ENCODE measurements around the gene KDM4B. TPM values are rescaled to one million over a fixed set of nuclear protein-coding genes. Genes with fewer than 3 reads are reported as not detected.

Gene KDM4B
- total and polyA plus RNA-seq, 2 of the 8 experiments (the other 6 are each of a cell fraction or from before 2014, with no cell fraction given), result 12.0 to 31.9 TPM

DNA sequence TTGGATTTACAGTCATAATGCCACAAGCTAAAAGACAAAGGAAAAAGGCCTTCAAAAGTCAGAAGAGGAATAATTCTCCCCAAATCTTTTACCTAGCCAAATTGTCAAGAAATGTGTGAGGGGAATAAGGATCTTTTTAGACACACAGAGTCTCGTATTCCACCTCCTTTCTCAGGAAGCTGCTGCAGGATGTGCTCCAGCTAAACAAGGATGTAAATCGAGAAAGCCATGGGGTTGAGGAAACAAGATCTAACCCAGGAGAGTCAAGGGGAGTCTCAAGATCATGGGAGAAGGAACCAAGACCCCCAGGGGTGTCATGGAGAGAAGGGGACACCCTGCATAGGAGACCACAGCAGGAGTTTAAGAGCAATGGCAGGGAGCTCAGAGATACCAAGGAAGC, 147.4 kb downstream of the KDM4B start (continued):
- TF ChIP-seq, protein P1, sequence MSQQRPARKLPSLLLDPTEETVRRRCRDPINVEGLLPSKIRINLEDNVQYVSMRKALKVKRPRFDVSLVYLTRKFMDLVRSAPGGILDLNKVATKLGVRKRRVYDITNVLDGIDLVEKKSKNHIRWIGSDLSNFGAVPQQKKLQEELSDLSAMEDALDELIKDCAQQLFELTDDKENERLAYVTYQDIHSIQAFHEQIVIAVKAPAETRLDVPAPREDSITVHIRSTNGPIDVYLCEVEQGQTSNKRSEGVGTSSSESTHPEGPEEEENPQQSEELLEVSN (IDR thresholded peaks at IDR 0.05), result no peak
- TF ChIP-seq USF2 (IDR thresholded peaks at IDR 0.05; ENCODE audit: low read length) (no peak), POU5F1 (IDR thresholded peaks at IDR 0.05; ENCODE audit: low read depth, low read length) (no peak), SUZ12 (IDR thresholded peaks at IDR 0.05; ENCODE audit: low read length) (no peak), GTF2F1 (IDR thresholded peaks at IDR 0.05; ENCODE audit: borderline replicate concordance, low read depth, low read length) (no peak), PHF8 (conservative IDR thresholded peaks at IDR 0.05; ENCODE audit: low read depth, low read length) (no peak), KDM5A (IDR thresholded peaks at IDR 0.05; ENCODE audit: low read length) (no peak), TCF12 (IDR thresholded peaks at IDR 0.05; ENCODE audit: low read depth, low read length) (no peak)
